ENCODE data around the gene TLR3.
"Not testable (repeated sequence)": the region's sequence is repeated elsewhere in the genome, so short reads cannot be mapped to it uniquely, and the experiment has no call there.

Gene TLR3

GRCh38 chr4:186050135-186050534, 18.8 kb upstream of the TLR3 start:
- not testable (repeated sequence) for DNase-seq (ENCODE audit: low read depth)

DNA sequence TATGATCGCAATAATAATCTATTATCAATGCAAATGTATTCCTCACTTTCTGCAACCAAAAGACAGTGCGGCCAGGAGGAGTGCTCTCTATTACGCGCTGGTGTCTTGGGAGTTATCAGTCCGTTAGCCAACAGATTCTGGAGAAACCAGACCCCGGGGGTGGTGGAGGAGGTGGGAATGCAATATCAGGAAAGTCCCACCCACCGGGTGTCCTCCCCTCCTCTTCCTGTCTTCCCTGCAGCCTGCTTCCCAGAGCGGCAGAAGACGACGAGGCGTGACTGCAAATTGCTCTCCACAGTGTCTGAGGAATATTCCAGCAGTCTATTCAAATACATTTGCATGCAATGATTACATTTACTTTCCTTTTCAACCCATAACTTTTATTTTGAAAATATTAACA, 17.9 kb upstream of the TLR3 start:
- DNase-seq (ENCODE audit: low read depth): no peak

GRCh38 chr4:186058253-186058979, 10.5 kb upstream of the TLR3 start:
- no peak for DNase-seq (ENCODE audit: low read depth)

GRCh38 chr4:186058980-186059316, 10.0 kb upstream of the TLR3 start:
- DNase-seq (ENCODE audit: low read depth): no peak

GRCh38 chr4:186061921-186062320, 7.0 kb upstream of the TLR3 start:
- no peak for DNase-seq (ENCODE audit: low read depth)

GRCh38 chr4:186067757-186068385, 1.1 kb upstream of the TLR3 start:
- DNase-seq (ENCODE audit: low read depth): no peak

DNA sequence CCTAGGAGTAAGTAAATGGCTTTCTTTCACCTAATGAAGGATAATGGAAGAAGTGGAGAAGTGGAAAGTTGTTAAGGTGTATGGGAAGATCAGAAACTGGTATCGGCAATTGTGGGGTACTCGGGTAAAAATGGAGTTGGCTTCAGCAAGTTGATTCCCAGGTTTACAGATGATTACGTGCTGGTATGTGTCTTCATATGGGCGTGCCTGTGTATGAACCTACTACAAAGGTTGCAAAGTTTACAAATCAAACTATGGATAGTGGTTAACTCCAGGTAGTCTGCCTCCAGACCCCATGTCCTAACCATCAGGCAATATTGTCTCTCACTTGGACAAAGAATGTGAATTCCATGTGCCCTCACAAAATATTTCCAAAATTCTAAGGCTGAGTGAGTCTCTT, 773 bp downstream of the TLR3 start:
- no peak for DNase-seq (ENCODE audit: low read depth)

GRCh38 chr4:186072516-186072915, 3.6 kb downstream of the TLR3 start:
- no peak for DNase-seq (ENCODE audit: low read depth)

GRCh38 chr4:186074189-186074588, 5.2 kb downstream of the TLR3 start:
- no peak for DNase-seq (ENCODE audit: low read depth)

DNA sequence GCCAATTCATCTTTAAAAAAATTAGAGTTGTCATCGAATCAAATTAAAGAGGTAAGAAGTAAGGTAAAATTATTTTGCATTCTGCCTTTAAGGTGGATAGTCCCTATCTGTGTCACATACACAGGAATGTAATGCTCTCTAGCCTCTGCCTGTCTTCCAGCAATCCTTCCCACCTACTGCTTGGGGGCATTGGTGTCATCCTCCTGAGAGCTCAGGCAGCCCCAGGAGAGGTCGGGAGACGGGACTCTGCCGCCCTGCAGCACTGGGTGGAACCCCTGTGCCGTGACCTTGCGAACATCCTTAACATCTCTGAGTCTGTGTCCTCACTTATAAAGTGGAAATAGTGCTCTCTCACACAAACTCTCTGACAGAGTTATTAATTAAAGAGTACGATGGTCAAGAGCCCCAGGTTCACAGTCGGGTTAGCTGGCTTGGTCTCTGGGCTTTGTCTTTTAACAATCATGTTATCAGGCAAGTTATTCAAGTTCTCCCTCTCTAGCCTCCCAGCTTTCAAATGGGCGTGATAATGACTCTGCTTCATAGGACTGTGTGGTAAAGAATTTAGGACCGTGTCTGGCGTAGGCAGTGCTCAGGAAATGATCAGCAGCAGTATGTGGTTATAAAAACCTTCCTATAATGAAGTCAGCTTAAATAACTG, 10.2 kb downstream of the TLR3 start:
- no peak for DNase-seq (ENCODE audit: low read depth)

DNA sequence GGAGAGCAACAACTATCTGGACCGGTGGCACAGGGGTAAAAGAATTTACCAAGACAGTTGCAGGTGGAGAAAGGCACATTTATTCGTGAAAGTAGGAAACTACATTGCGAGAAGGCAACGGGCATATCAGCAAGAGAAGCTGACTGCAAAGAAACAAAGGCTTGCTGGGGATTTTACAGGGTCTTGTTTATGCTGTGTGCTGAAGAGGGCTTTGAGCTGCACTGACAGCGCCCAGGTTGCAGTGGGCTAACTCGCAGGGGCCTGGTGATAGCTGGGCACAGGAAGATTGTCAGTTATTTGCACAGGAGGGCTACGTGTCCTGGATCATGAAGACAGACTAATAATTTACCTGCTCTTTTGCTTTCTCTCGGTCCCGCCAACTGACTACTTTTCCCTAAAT, 10.7 kb downstream of the TLR3 start:
- DNase-seq (ENCODE audit: low read depth): no peak

DNA sequence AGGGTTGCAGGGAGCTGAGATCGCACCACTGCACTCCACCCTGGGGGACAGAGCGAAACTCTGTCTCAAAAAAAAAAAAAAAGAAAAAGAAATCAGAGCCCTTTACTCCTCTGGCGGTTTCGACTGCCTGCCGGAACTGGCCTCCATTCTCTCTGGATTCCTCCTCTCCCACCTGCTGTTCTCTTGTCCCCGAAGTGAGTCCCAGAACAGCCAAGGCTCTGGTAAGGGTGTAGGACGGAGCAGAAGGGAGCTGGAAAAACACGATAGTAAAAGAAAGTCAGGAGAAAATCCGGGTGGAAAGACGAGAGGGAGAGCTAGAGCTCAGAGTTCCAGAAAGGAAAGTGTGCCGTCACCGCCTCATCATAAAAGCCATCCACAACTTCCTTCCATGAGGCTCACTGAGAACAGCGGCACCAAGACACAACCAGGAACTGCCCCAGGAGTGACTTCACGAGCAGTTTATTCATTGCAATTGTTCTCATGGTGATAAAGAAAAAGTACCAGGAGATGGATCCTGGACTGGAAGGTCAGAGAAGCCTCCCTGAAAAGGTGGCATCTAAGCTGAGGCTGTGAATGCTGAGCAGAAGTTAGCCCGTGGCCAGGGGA, 12.3 kb downstream of the TLR3 start:
- no peak for DNase-seq (ENCODE audit: low read depth)

- no peak for DNase-seq (ENCODE audit: low read depth)
These were observed 13.3 kb downstream of the TLR3 start for GRCh38 chr4:186082221-186082620.

DNA sequence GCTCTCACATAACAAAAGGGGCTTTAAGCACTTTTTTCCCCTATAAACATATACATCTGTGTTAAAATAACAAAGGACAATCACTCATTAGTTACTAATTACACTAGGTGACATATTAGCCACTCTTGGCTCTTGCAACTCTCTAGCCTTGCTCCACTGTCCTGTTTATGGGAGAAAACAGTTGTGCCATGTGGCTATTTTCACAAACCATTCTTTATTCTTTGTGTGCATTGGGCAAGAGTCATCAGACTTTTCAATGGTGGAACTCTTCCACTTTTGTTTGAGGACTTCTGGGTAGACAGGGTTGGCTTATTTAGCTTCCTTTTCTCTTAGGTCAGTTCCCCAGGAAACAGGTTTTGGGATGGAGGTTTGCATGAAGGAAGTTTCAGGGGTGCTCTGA, 19.6 kb downstream of the TLR3 start:
- no peak for DNase-seq (ENCODE audit: low read depth)

GRCh38 chr4:186092296-186092695, 23.3 kb downstream of the TLR3 start:
- no peak for DNase-seq (ENCODE audit: low read depth)

- DNase-seq (ENCODE audit: low read depth): no peak
These were observed 26.4 kb downstream of the TLR3 start for GRCh38 chr4:186095406-186095805.

DNA sequence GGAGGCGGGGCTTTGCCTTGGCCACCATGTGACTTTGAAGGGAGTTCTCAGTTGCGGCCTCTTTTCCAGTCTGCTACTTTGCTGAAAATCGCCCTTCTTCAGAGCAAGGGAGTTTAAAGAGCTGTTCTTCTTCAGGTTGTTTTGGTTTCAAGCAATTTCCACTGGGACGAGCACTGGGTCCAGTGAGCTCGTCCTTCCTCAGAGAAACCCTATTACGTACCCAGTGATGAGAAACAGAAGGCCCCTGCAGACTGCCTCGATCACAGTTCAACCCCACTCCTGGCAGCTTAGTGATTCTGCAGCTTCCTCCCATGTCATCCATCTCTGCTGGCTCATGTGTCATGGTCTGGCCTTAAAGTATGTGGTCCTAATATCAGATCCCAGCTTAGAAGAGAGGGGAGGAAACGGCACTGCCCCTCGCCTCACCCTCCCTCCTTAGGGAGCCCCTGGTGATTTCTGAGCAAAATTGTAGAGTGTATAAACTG, 27.8 kb downstream of the TLR3 start:
- no peak for DNase-seq (ENCODE audit: low read depth)

DNA sequence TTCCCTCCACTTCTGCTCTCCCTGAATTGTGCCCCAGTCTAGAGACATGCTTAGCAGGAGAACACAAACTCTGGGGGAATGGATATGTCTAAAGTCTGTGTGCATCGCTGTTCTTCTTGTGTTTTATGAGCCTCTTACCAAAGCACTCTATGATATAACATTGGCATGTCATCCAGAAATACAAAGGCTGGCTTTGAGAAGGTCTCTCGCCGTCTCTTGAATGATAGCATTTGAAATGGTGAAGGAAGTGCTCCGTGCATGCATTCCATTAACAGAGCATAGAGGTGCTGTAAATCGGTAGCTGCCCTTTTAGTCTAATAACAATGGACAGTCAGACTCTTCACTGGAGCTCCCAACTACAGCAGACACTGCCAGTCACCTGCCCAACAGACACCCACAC, 28.4 kb downstream of the TLR3 start:
- DNase-seq (ENCODE audit: low read depth): no peak

- DNase-seq (ENCODE audit: low read depth): no peak
These were observed 34.0 kb downstream of the TLR3 start for GRCh38 chr4:186102931-186103330.

GRCh38 chr4:186104114-186104889, 35.3 kb downstream of the TLR3 start, which contains the start of gene FAM149A:
TSS of gene FAM149A (plus strand) at chr4:186104704.
- DNase-seq (ENCODE audit: low read depth): no peak

DNA sequence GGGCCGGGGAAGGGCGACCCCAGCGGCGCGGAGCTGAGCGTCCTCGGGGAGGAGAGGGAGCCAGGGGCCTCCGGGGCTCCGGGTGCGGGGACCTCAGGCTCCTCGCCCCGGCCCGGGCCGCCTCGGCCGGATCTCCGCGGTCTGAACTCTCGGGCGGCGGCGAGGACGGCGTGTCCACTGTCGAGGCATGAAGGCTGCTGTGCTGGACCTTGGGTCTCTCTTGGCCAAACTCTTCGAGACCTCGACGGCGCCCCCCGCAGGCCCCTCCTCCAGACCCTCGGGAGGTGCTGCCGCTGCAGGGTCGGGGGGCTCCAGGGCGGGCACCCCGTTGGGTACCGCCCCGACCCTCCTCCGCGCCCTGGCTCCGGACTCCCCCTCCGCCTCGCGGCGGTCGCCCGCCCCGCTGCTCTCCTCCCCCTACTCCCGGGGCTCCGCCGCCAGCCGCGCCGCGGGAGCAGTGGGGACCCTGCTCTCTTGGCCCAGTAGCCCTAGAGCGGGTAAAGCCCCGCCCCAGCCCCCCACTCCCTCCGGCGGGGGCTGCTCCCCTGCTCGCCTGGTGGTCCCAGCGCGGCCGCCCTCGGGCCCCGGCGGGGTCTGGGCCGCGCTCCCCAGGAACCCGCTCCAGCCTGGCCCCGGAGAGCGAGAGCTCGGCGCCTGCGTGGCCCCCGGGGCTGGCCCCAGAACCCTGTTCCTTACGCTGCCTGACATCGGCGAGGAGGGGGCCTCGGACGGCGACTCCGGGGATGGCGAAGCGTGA, 36.1 kb downstream of the TLR3 start:
- DNase-seq (ENCODE audit: low read depth): no peak
